ENCODE results near the gene OTOG.

The OTOG gene

DNA sequence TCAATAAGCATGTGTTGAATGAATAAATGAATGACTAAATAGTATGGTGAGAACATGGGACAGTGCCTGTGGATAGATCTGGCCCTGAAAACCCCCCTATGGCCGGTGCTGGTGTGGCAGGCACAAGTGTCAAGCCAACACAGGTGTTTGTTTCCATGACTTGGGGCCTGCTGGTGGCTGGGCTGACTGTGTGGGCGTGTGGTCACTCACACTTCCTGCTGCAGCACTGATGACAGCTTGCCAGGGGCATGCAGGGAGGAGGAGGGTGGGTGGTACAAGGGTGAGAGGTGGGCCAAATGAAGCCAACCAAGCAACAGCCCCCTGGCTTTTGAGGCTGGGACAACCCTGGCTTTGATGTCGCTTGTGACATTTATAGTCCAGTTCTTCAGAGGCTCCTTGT, 40.1 kb upstream of the OTOG start:
- no peak for DNase-seq (ENCODE audit: low read depth, low spot score)
- no peaks in the 10 kb centered on the region for H3K9me3 ChIP-seq (ENCODE audit: low read depth, low read length)
- no peak overlapping the region for H3K9ac ChIP-seq (ENCODE audit: insufficient read length)
- no peak overlapping the region for H3K27ac ChIP-seq
- TF ChIP-seq FOXP2 (optimal IDR thresholded peaks at IDR 0.05; ENCODE audit: control extremely low read depth, extremely low read length, insufficient read depth) = no peak
- no peaks in the 10 kb centered on the region for H3K36me3 ChIP-seq (ENCODE audit: insufficient read depth, low read length)
- H3K4me3 ChIP-seq = no peak overlapping the region

DNA sequence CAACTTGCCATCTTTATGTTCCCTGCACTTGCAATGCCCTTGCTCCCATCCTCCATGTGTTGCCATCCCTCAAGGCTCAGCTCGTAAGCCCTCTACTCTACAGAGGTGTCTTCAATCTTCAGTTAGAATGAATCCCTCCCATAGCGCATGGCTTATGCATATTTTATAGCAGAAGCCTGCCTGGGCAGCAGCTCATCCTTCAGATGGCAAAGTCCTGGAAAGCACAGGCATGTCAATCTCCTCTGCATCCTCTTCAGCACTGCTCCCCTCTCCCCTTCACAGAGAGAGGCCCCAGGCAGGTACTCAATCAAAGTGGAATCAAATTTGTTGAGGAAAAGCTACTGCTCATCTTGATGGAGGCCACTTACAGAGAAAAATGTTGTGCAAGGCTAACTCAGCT, 39.3 kb upstream of the OTOG start:
- no peak overlapping the region for H3K27ac ChIP-seq
- TF ChIP-seq FOXP2 (optimal IDR thresholded peaks at IDR 0.05; ENCODE audit: control extremely low read depth, extremely low read length, insufficient read depth) (no peak), POLR2AphosphoS5 (IDR thresholded peaks at IDR 0.05; ENCODE audit: borderline replicate concordance, low read depth, low read length) (no peak), EZH2 (IDR thresholded peaks at IDR 0.05) (no peak)
- H3K36me3 ChIP-seq (ENCODE audit: insufficient read depth, low read length) = no peaks in the 10 kb centered on the region
- no peak for DNase-seq (ENCODE audit: low read depth, low spot score)
- H3K9me3 ChIP-seq (ENCODE audit: low read depth, low read length) = no peaks in the 10 kb centered on the region
- no peak overlapping the region for H3K9ac ChIP-seq (ENCODE audit: insufficient read length)
- H3K4me3 ChIP-seq = no peak overlapping the region

DNA sequence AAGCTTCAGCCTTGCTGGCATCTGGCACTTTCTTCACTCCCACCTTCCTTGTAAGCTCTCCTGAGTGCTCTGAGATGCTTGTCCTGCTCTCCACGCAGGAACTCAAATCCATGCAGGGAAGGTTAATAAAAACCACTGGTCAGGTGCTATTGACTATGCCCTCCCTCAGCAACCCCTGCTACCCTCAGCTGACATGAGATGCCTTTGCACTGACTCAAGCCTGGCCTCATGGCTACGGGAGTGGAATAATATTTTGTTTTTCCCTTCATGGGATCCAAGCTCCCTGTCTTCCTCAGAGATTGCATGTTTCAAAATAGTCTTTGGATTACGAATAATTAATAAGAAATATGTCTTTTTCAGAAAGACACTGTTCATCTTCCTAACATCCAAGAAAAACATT, 38.8 kb upstream of the OTOG start:
- TF ChIP-seq POLR2AphosphoS5 (IDR thresholded peaks at IDR 0.05; ENCODE audit: borderline replicate concordance, low read depth, low read length) (no peak), FOXP2 (optimal IDR thresholded peaks at IDR 0.05; ENCODE audit: control extremely low read depth, extremely low read length, insufficient read depth) (no peak), EZH2 (IDR thresholded peaks at IDR 0.05) (no peak)
- no peaks in the 10 kb centered on the region for H3K9me3 ChIP-seq (ENCODE audit: low read depth, low read length)
- no peak overlapping the region for H3K9ac ChIP-seq (ENCODE audit: insufficient read length)
- no peak overlapping the region for H3K4me3 ChIP-seq
- DNase-seq (ENCODE audit: low read depth, low spot score) = no peak
- no peaks in the 10 kb centered on the region for H3K36me3 ChIP-seq (ENCODE audit: insufficient read depth, low read length)
- H3K27ac ChIP-seq = no peak overlapping the region

DNA sequence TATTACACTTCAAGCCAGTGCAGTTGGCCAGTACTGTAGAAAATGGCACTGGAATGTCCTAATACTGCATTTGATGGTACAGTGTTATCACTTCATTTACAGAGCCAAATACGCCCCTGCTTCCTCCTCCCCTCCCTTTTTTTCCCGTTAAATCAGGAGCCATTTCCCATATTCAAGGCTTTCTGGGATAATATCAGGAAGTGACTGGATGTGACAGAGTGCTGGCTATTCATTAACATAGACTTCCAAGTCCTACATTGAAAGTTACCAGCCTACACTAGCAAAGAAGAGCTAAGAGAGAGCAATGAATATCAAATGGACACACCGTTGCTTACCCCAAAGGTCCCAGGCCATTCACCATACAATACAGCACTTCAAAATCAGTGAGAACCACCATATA, 38.3 kb upstream of the OTOG start:
- Histone ChIP-seq H3K4me3 (no peak overlapping the region), H3K36me3 (ENCODE audit: insufficient read depth, low read length) (no peaks in the 10 kb centered on the region), H3K9me3 (ENCODE audit: low read depth, low read length) (no peaks in the 10 kb centered on the region), H3K9ac (ENCODE audit: insufficient read length) (no peak overlapping the region), H3K27ac (no peak overlapping the region)
- TF ChIP-seq EZH2 (IDR thresholded peaks at IDR 0.05) (no peak), FOXP2 (optimal IDR thresholded peaks at IDR 0.05; ENCODE audit: control extremely low read depth, extremely low read length, insufficient read depth) (no peak)
- DNase-seq (ENCODE audit: low read depth, low spot score) = no peak

DNA sequence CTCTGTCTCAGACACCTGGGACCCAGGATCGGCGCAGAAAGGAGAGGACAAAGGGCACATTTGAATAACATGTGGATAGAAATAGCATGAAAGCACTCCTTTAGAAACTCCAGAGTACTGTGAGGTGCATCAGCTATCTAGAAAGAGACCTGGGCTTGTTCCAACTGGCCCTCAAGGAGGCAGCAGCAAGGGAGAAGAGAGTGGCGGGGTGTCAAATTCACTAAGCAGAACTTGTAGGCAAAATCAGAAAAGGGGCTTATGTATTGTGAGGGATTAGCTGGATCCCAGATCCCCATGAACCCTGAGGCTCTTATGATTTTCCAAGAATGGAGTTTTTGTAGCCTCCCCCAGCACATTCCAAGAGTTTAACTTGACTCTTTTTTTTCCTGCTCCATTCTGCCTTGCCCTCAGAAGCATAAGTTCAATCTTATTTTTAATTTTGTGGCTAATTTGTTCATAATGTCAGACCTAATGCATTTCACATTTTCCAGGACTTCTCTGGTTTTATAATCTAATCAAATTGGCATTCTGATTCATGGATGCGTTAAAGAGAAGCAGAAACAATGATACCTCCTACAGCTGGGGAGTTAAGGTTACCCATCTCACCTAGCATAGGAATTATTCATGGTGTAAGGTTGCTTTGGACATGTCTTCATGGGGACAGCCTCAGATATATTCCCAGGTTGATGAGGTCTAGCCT, 36.4 kb upstream of the OTOG start:
- no peak for TF ChIP-seq POLR2AphosphoS5 (IDR thresholded peaks at IDR 0.05; ENCODE audit: borderline replicate concordance, low read depth, low read length)
- TF ChIP-seq EZH2 (IDR thresholded peaks at IDR 0.05) = no peak
- TF ChIP-seq FOXP2 (optimal IDR thresholded peaks at IDR 0.05; ENCODE audit: control extremely low read depth, extremely low read length, insufficient read depth) = no peak
- Histone ChIP-seq H3K36me3 (ENCODE audit: insufficient read depth, low read length) (no peaks in the 10 kb centered on the region), H3K4me3 (no peak overlapping the region), H3K9me3 (ENCODE audit: low read depth, low read length) (no peaks in the 10 kb centered on the region), H3K27ac (no peak overlapping the region), H3K9ac (ENCODE audit: insufficient read length) (no peak overlapping the region)
- no peak for DNase-seq (ENCODE audit: low read depth, low spot score)

DNA sequence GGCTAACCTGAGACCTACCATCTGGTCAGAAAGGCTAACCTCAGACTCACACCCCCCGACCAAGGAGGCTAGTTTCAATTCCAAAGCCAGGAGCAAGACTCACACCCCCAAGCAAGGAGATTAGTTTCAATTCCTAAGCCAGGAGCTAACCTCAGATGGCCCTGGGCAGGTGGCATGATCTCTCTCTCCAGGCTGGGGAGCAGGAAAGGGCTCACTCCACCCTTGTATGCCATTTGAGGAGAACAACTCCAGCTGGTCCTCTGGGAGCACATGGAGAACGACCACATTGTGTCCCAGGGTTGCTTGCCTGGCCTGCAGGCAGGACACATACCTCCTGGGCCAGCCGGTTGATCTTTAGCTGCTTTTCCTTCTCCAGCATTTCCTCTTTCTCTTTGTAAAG, 35.5 kb upstream of the OTOG start:
- DNase-seq (ENCODE audit: low read depth, low spot score) = no peak
- TF ChIP-seq FOXP2 (optimal IDR thresholded peaks at IDR 0.05; ENCODE audit: control extremely low read depth, extremely low read length, insufficient read depth) (no peak), EZH2 (IDR thresholded peaks at IDR 0.05) (no peak), POLR2AphosphoS5 (IDR thresholded peaks at IDR 0.05; ENCODE audit: borderline replicate concordance, low read depth, low read length) (no peak)
- H3K36me3 ChIP-seq (ENCODE audit: insufficient read depth, low read length) = no peaks in the 10 kb centered on the region
- H3K4me3 ChIP-seq = no peak overlapping the region
- no peak overlapping the region for H3K9ac ChIP-seq (ENCODE audit: insufficient read length)
- H3K9me3 ChIP-seq (ENCODE audit: low read depth, low read length) = no peaks in the 10 kb centered on the region
- no peak overlapping the region for H3K27ac ChIP-seq

DNA sequence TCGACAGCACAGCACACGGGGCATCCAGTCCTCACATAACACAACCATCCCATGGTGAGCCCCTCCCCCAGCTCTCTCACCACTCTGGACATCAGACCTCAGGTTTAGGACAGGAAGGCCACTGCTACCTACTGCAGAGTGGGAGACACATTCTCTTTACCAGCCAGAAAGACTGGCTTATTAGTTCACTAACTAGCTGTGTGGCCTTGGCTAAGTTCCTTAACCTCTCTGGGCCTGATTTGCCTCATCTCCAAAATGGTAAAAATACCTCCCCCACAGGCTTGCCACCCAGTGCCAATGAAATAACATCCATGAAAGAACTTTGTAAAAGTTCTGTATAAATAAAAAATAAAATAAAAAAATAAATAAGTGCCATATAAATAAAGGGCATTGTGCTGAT, 35.0 kb upstream of the OTOG start:
- H3K9ac ChIP-seq (ENCODE audit: insufficient read length) = no peak overlapping the region
- no peaks in the 10 kb centered on the region for H3K36me3 ChIP-seq (ENCODE audit: insufficient read depth, low read length)
- no peaks in the 10 kb centered on the region for H3K9me3 ChIP-seq (ENCODE audit: low read depth, low read length)
- no peak overlapping the region for H3K4me3 ChIP-seq
- no peak overlapping the region for H3K27ac ChIP-seq
- no peak for TF ChIP-seq FOXP2 (optimal IDR thresholded peaks at IDR 0.05; ENCODE audit: control extremely low read depth, extremely low read length, insufficient read depth)
- TF ChIP-seq POLR2AphosphoS5 (IDR thresholded peaks at IDR 0.05; ENCODE audit: borderline replicate concordance, low read depth, low read length) = no peak
- no peak for TF ChIP-seq EZH2 (IDR thresholded peaks at IDR 0.05)
- DNase-seq (ENCODE audit: low read depth, low spot score) = no peak

DNA sequence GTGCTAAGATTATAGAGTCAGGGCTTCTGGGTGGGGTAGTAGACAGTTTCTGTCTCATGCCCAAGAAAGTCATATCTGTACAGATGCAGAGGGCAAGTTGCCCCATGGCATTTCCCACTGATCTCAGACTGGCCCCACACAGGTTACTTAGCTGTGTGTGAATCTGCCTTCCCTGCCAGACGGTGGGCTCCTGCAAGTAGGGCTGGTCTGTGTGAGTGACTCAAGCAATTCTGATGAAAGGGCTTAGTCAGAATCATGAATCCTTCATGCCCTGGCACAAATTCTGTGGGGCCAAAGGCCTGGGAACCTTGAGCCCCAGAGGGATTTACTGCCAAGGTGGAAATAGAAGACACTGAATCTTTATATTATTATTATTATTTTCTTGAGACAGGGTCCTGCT, 33.2 kb upstream of the OTOG start:
- Histone ChIP-seq H3K36me3 (ENCODE audit: insufficient read depth, low read length) (no peaks in the 10 kb centered on the region), H3K4me3 (no peak overlapping the region), H3K27ac (no peak overlapping the region), H3K9me3 (ENCODE audit: low read depth, low read length) (no peaks in the 10 kb centered on the region), H3K9ac (ENCODE audit: insufficient read length) (no peak overlapping the region)
- TF ChIP-seq POLR2AphosphoS5 (IDR thresholded peaks at IDR 0.05; ENCODE audit: borderline replicate concordance, low read depth, low read length) (no peak), FOXP2 (optimal IDR thresholded peaks at IDR 0.05; ENCODE audit: control extremely low read depth, extremely low read length, insufficient read depth) (no peak), EZH2 (IDR thresholded peaks at IDR 0.05) (no peak)
- no peak for DNase-seq (ENCODE audit: low read depth, low spot score)

DNA sequence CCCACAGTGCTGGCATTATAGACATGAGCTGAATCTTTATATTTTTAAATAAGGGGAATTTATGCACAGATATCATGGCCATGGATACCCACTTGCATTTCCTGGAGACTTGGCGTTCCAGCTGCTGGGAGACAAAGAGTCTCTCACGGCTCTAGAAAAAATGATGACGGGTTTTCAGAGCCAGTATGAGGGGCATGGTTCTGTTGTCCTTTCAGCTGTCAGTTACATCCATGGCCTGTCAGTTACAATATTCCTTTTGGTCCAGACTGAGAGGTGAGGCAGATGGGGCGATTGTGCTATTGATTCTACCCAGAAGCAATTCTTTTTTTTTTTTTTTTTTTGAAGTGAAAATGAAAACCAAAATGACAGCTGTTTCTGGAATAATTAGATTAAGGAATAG, 32.6 kb upstream of the OTOG start:
- no peak for DNase-seq (ENCODE audit: low read depth, low spot score)
- Histone ChIP-seq H3K4me3 (no peak overlapping the region), H3K36me3 (ENCODE audit: insufficient read depth, low read length) (no peaks in the 10 kb centered on the region), H3K27ac (no peak overlapping the region), H3K9me3 (ENCODE audit: low read depth, low read length) (no peaks in the 10 kb centered on the region), H3K9ac (ENCODE audit: insufficient read length) (no peak overlapping the region)
- TF ChIP-seq EZH2 (IDR thresholded peaks at IDR 0.05) (no peak), POLR2AphosphoS5 (IDR thresholded peaks at IDR 0.05; ENCODE audit: borderline replicate concordance, low read depth, low read length) (no peak), FOXP2 (optimal IDR thresholded peaks at IDR 0.05; ENCODE audit: control extremely low read depth, extremely low read length, insufficient read depth) (no peak)
